Activated B cell treated with CpG ODN at 0.5 μM for 24 hours (primary cell): ENCODE results near the gene RASGEF1C. TPM values are rescaled to one million over a fixed set of nuclear protein-coding genes. Genes with fewer than 3 reads are reported as not detected.

Experiments used
- ATAC-seq: fragments of 200-7000 bp; cut with Tn5 transposase; one replicate; pipeline ENCODE4 v1.10.0; 2021; ENCODE audit warnings: low read depth, mild to moderate bottlenecking, moderate library complexity
- CTCF ChIA-PET: fragments of 350-600 bp; sonication (Branson Sonifier 250); formaldehyde crosslinking; loops from one replicate; lab custom pipeline; 2021; ENCODE audit warnings: antibody characterized with exemption; lab: Charles Lee
- POLR2A ChIA-PET: fragments of 350-600 bp; sonication (Branson Sonifier 250); formaldehyde crosslinking; loops from one replicate; lab custom pipeline; 2021; ENCODE audit warnings: antibody characterized with exemption; lab: Charles Lee
- DNase-seq: peaks from one replicate; pipeline ENCODE4 v3.0.0; 2022
- H3K27ac Mint-ChIP-seq: one replicate; pipeline ENCODE4 v1.8.0; 2020; ENCODE audit warnings: mixed read lengths
- H3K27me3 Mint-ChIP-seq: one replicate; pipeline ENCODE4 v1.8.0; 2021; ENCODE audit warnings: mixed read lengths
- H3K36me3 Mint-ChIP-seq: one replicate; pipeline ENCODE4 v1.8.0; 2021; ENCODE audit warnings: low read depth, mixed read lengths
- H3K4me1 Mint-ChIP-seq: one replicate; pipeline ENCODE4 v1.8.0; 2021; ENCODE audit warnings: mixed read lengths
- H3K4me3 Mint-ChIP-seq: one replicate; pipeline ENCODE4 v1.8.0; 2020; ENCODE audit warnings: mild to moderate bottlenecking, mixed read lengths
- H3K9me3 Mint-ChIP-seq: one replicate; pipeline ENCODE4 v1.8.0; 2020; ENCODE audit warnings: mixed read lengths
- CTCF ChIP-seq: fragments of 200-600 bp; IDR thresholded peaks from one replicate; pipeline ENCODE4 v1.8.0; 2022; ENCODE audit warnings: antibody characterized with exemption, mild to moderate bottlenecking
- intact Hi-C: fragments of 100-400 bp; cut with micrococcal nuclease; formaldehyde crosslinking; loops from one replicate; pipeline ENCODE4 v1.15.1; 2024
- total RNA-seq: library from RNA; stranded (reverse); gene quantifications from 2 replicates; pipeline ENCODE4 v1.2.3, GENCODE V29; 2022

Gene RASGEF1C
- total RNA-seq, 1 donor from 2014 or later = not detected

GRCh38 chr5:180241600-180241999 is 32.6 kb upstream of the RASGEF1C start:
- TF ChIP-seq CTCF = no peak
- intact Hi-C loops = no loop called here
- CTCF ChIA-PET = no interaction called here
- Mint-ChIP-seq H3K36me3 (peaks cover 83% of the 10 kb centered on the region), H3K27me3 (no peaks in the 10 kb centered on the region), H3K9me3 (peaks cover 10% of the 10 kb centered on the region), H3K27ac (no peak overlapping the region), H3K4me3 (no peak overlapping the region), H3K4me1 (no peaks in the 10 kb centered on the region)
- POLR2A ChIA-PET = no interaction called here
- ATAC-seq = no peak
- no peak for DNase-seq

- Mint-ChIP-seq H3K27ac (no peak overlapping the region), H3K4me3 (no peak overlapping the region), H3K27me3 (no peaks in the 10 kb centered on the region), H3K9me3 (peaks cover 2% of the 10 kb centered on the region), H3K4me1 (no peaks in the 10 kb centered on the region), H3K36me3 (peaks cover 92% of the 10 kb centered on the region)
- TF ChIP-seq CTCF = no peak
- ATAC-seq = no peak
- no peak for DNase-seq
- ChIA-PET CTCF (no interaction called here), POLR2A (no interaction called here)
- intact Hi-C loops = no loop called here
Measured at GRCh38 chr5:180238631-180239030, 29.6 kb upstream of the RASGEF1C start.

GRCh38 chr5:180235846-180236245 is 26.8 kb upstream of the RASGEF1C start:
- peaks cover 88% of the 10 kb centered on the region for H3K36me3 Mint-ChIP-seq
- H3K4me1 Mint-ChIP-seq = no peaks in the 10 kb centered on the region
- no peak for TF ChIP-seq CTCF
- ChIA-PET CTCF (interaction anchor here (0.6 kb wide), 1 partner anchor 1553 kb away, joined by 3 read pairs; no protein-coding TSS in a partner anchor), POLR2A (no interaction called here)
- DNase-seq (no peak), ATAC-seq (no peak)
- no peaks in the 10 kb centered on the region for H3K9me3 Mint-ChIP-seq
- intact Hi-C loops = no loop called here
- no peak overlapping the region for H3K27ac Mint-ChIP-seq
- H3K4me3 Mint-ChIP-seq = no peak overlapping the region
- H3K27me3 Mint-ChIP-seq = no peaks in the 10 kb centered on the region

- Mint-ChIP-seq H3K36me3 (peaks cover 85% of the 10 kb centered on the region), H3K4me1 (no peaks in the 10 kb centered on the region), H3K4me3 (no peak overlapping the region), H3K9me3 (no peaks in the 10 kb centered on the region), H3K27ac (no peak overlapping the region), H3K27me3 (no peaks in the 10 kb centered on the region)
- DNase-seq = no peak
- ChIA-PET POLR2A (no interaction called here), CTCF (no interaction called here)
- TF ChIP-seq CTCF = no peak
- intact Hi-C loops = no loop called here
- no peak for ATAC-seq
Measured at GRCh38 chr5:180235077-180235476, 26.1 kb upstream of the RASGEF1C start.

GRCh38 chr5:180234271-180234670 is 25.3 kb upstream of the RASGEF1C start:
- ChIA-PET POLR2A (no interaction called here), CTCF (no interaction called here)
- Mint-ChIP-seq H3K4me3 (no peak overlapping the region), H3K27ac (no peak overlapping the region), H3K4me1 (no peaks in the 10 kb centered on the region), H3K27me3 (no peaks in the 10 kb centered on the region), H3K9me3 (no peaks in the 10 kb centered on the region), H3K36me3 (peaks cover 79% of the 10 kb centered on the region)
- intact Hi-C loops = no loop called here
- DNase-seq (no peak), ATAC-seq (no peak)
- no peak for TF ChIP-seq CTCF
